HG03103 (cell line): Measurements from ENCODE around the gene PBRM1.
"Not testable (repeated sequence)": the region's sequence is repeated elsewhere in the genome, so short reads cannot be mapped to it uniquely, and the experiment has no call there.

Source experiments
- ATAC-seq: cut with Tn5 transposase; IDR thresholded peaks from one replicate; pipeline ENCODE4 v1.9.1; 2021; ENCODE audit warnings: low read depth; ENCODE audit not compliant: unreplicated experiment

The PBRM1 gene

DNA sequence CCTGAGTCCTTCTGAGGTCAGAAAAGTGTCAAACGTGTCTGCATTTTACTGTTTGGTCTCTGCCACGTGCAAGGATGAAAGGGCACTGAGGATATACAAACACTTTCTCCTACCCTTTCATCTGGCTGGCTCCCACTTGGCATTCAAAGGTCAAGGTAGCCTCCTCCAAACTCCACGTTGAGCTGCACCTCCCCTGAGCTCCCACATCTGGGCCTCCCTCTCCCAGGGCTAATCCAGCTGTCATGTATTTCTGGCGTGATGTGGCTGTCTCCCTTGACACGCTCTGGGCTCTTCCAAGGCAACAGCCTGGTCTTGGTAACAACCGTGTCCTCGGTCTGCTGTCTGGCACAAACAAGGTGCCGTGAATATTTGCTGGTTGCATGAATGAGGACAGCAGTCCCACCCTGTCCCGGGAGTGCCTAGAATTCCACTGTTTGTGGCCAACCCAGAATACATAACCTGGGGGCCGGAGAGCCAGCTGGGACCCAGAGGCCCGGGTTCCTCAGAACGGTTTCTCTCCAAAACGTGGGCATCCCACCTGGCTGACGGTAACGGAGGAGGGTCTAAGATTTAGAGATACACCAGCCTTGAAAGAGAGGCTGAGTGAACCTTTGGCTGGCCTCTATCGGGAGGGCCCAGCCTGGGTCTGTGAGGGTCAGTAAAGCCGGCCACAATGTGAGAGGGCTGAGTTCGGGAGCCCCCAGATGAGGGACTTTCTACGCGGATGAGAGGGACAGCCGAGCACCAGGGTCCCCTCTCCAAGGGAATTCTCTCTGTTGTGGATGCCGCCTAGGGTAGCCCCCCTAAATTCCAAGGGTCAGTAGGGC is 19.1 kb upstream of the PBRM1 start:
- no peak for ATAC-seq

DNA sequence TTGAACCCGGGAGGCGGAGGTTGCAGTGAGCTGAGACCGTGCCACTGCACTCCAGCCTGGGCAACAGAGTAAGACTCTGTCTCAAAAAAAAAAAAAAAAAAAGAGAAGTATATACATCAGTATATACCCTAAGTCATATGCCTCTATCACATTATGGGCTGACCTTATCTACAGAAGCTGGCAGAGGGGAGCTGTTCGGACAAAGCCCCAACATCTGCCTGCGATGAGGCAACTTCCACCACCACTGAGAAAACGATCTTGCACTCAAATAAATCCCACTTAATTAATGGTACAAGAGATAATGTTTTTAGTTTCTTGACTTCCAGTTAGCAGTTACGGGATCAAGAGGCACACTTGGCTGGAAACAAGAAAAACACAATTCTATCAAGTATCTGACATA is 17.6 kb upstream of the PBRM1 start:
- no peak for ATAC-seq

- ATAC-seq = no peak
Observed at GRCh38 chr3:52697632-52697965, 11.9 kb upstream of the PBRM1 start.

GRCh38 chr3:52696830-52697631 is 11.3 kb upstream of the PBRM1 start:
- ATAC-seq = no peak

DNA sequence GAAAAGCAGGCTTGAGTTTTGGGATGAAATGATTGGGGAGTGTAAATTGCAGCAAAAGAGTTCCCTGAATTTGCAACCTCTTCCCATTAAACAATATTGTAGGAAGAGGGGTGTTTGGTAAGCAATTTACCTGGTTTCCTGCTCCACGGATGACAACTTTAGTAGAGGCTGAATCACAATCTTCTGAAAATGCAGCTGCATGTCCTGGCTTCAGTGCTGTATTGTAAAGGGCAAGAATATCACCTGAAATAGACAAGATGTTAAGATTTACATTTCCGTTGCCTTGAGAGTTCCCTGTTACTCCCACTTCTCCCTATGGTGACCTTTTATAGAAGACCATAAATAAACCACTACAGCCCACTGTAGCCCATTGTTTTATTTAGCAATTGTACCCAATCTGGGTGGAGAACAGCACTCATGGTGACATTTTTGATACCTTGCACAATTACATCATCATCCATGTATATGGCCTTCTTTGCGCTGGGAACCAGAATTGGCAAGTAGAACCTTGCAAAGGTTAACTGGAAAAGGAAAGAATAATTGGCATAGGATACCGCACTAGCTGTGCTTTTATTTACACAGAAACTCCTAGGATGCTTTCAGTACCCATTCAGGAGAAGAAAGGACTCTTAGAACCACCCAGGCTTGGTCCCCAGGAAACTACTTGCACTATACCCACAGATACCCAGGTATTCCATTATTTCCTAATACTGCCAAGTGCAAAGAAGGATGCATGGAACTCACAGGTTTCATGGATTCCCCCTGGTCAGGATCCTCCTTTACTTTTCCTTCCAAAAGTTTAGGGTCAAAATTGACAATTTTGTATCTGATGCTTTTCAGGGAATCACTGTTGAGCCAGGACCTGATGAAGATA is 10.3 kb upstream of the PBRM1 start:
- no peak for ATAC-seq

GRCh38 chr3:52694528-52695189 is 8.9 kb upstream of the PBRM1 start:
- no peak for ATAC-seq

- no peak for ATAC-seq
Observed at GRCh38 chr3:52693071-52693470, 7.4 kb upstream of the PBRM1 start.

DNA sequence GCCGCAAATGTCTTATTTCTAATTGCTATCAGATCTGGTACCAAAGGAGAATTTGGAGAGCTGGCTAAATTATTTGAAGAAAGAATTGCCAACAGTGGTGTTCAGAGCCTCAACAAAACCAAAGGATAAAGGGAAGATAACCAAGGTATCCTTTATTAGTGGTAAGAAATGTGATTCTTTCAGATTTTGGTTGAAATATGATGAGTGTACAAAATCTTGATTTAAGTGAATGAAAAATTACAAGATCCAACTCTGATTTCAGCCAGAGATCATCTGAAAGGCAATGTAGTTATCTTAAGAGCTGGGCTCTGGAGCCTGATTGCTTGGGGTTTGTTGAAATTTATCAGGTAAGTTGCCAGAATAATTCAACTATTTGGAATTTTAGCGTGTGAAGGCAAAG is 4.8 kb upstream of the PBRM1 start:
- ATAC-seq = no peak

- ATAC-seq = no peak
Observed at GRCh38 chr3:52689151-52689550, 3.4 kb upstream of the PBRM1 start.

GRCh38 chr3:52688266-52688665 is 2.6 kb upstream of the PBRM1 start:
- no peak for ATAC-seq

DNA sequence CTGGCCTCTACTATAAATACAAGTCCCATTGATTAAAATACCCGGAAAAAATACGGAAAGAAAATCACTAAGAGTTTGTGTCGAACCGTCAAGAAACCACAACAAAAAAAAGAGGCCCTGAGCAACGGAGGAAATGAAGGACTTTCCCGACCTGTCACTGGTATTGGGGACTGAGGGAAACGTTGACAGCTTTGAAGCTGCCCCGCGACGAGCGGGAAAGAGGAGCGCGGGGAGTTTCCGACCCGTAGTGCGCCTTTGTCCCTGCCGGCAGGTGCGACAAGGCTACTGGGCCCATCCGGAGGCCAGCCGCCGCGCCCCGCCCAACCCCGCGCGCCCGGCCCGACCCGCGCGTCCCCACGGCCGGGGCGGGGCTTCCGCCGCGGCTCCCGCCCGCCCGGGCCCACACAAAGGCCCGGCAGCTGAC is 416 bp downstream of the PBRM1 start:
- peak; percentile 59 for ATAC-seq

DNA sequence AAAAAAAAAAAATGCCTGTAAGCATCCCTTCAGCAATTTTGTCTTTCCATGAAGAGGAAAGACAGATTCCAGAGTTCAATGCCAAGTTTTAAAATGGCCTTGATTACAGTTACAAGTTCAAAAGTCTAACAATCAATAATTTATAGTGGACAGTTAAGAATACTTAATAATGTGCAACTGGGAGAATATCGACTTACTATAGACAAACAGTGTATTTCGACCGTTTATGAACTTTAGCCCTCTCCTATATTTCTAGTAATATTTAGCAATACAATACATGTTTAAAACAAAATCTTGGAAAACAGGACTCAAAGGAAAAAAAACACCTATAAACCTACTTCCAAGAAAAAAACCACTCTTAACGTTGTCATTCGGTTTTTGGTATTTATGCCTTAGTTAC is 1.5 kb downstream of the PBRM1 start:
- ATAC-seq = no peak

- ATAC-seq = no peak
Observed at GRCh38 chr3:52683611-52684010, 2.1 kb downstream of the PBRM1 start.

DNA sequence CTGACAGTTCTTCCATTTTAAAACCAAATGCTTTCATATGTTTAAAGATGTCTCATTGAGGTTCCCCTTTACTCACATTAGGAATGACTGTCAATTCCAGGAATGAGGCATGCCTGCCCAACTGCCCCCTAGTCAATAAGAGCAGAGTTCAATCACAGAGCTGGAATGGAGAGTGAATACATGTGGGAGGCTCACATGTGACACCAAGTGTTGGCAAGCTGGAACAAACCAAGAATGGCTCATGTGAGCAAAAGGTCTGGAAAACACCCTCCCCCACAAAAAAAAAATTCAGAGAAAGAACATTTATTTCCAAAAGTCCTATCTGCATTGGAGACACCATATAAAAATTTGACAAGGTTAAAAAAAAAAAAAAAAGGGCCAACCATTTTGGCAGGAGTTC is 3.7 kb downstream of the PBRM1 start:
- ATAC-seq = no peak

DNA sequence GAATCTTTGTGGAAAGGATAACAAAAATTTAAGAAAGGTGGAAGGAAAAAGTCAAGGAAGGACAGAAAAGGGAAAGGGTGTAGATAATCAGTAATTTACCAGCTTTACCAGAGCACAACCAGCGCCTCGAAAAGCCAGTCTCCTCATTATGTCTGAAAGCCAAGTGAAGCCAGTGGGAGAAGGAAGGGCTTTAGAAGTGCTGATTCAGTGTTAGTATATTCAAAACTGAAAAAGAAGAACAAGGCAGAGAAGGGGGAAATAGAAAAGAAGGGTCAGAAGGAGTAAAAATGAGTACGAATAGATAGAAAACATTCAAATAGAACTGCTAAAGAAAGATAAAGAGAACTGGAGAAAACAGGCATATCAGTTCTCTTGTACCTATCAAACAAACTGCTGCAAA is 4.1 kb downstream of the PBRM1 start:
- no peak for ATAC-seq

- ATAC-seq = no peak
Observed at GRCh38 chr3:52679811-52680210, 5.9 kb downstream of the PBRM1 start.

DNA sequence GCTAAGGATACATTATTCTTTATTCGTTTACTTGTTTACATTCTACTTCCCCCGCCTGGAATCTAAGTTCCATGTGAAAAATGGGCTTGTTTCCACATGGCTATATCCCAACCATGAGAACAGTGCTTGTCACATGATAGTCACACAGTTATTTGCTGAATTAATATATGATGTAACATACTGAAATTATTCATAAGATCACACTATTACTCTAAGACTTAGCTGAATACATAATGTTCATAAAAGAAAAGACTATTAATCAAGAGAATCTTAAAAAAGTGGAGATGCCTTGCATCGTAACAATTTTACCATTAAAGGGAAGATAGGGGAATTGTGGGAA is 6.5 kb downstream of the PBRM1 start:
- ATAC-seq = no peak

- ATAC-seq = no peak
Observed at GRCh38 chr3:52678265-52679198, 7.2 kb downstream of the PBRM1 start.

GRCh38 chr3:52676201-52676600 is 9.5 kb downstream of the PBRM1 start:
- not testable (repeated sequence) for ATAC-seq

DNA sequence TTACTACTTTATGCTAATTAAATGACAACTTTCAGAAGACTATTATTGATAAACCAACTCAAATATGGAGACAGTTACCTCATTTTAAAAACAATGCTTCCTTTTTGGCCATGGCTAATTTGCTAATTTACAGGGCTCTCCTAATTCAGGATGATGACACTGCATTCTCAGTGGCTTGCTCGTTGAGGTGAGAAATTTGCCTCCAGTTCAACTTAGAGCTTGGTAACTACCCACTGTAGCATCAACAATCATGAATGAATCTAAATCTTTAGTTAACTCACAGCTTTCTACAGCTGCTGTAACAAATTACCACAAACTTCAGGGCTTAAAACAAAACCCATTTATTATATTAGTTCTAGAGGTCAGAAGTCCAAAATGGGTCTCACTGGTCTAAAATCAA is 14.0 kb downstream of the PBRM1 start:
- ATAC-seq = no peak
